GM23338 (cell line): ENCODE measurements around the gene MCTP2. TPM values are rescaled to one million over a fixed set of nuclear protein-coding genes. Genes with fewer than 3 reads are reported as not detected.

Experiments
- ATAC-seq: fragments of 200-7000 bp; cut with Tn5 transposase; 3 replicates; pipeline ENCODE4 v1.9.1; 2020
- DNase-seq: peaks from one replicate; pipeline ENCODE4 v3.0.0-alpha.2; 2015; ENCODE audit warnings: low spot score
- H2AFZ ChIP-seq: fragments of 200-600 bp; sonication (generic); 2 replicates; pipeline ENCODE4 v1.8.0; 2016; ENCODE audit warnings: antibody characterized with exemption, mild to moderate bottlenecking, moderate library complexity
- H3F3A ChIP-seq: fragments of 200-600 bp; sonication (generic); replicated peaks from 2 replicates; pipeline ENCODE4 v1.8.0; 2017; ENCODE audit warnings: antibody characterized with exemption, mixed run types, low read depth
- H3K27ac ChIP-seq: fragments of 200-600 bp; sonication (generic); 2 replicates; pipeline ENCODE4 v1.6.1; 2016; ENCODE audit warnings: low read depth
- H3K27me3 ChIP-seq: fragments of 200-600 bp; sonication (generic); 2 replicates; pipeline ENCODE4 v1.8.0; 2016; ENCODE audit warnings: mild to moderate bottlenecking, mixed run types, moderate library complexity; ENCODE audit not compliant: insufficient read depth
- H3K36me3 ChIP-seq: fragments of 200-600 bp; sonication (generic); 2 replicates; pipeline ENCODE4 v1.8.0; 2016; ENCODE audit warnings: mild to moderate bottlenecking; ENCODE audit not compliant: insufficient read depth
- H3K4me1 ChIP-seq: fragments of 200-600 bp; sonication (generic); 2 replicates; pipeline ENCODE4 v1.8.0; 2016; ENCODE audit warnings: mild to moderate bottlenecking, moderate library complexity; ENCODE audit not compliant: insufficient read depth
- H3K4me2 ChIP-seq: fragments of 200-600 bp; sonication (generic); 2 replicates; pipeline ENCODE4 v1.7.1; 2017; ENCODE audit warnings: mixed run types
- H3K4me3 ChIP-seq: fragments of 200-600 bp; sonication (generic); 2 replicates; pipeline ENCODE4 v1.6.1; 2016; ENCODE audit warnings: mixed run types
- H3K79me2 ChIP-seq: fragments of 200-600 bp; sonication (generic); replicated peaks from 2 replicates; pipeline ENCODE4 v1.8.0; 2017; ENCODE audit warnings: mild to moderate bottlenecking; ENCODE audit not compliant: insufficient read depth
- H3K9me2 ChIP-seq: fragments of 200-600 bp; sonication (generic); 2 replicates; pipeline ENCODE4 v1.8.0; 2017; ENCODE audit not compliant: insufficient read depth
- H4K20me1 ChIP-seq: fragments of 200-600 bp; sonication (generic); replicated peaks from 2 replicates; pipeline ENCODE4 v1.8.0; 2017; ENCODE audit warnings: mild to moderate bottlenecking; ENCODE audit not compliant: insufficient read depth
- H3K27ac Mint-ChIP-seq: 2 replicates; pipeline ENCODE4 v1.8.0; 2020; ENCODE audit warnings: inconsistent platforms, mild to moderate bottlenecking, moderate library complexity, mixed read lengths
- H3K27me3 Mint-ChIP-seq: 3 replicates; pipeline ENCODE4 v1.8.0; 2022; ENCODE audit warnings: low read depth, mild to moderate bottlenecking, moderate library complexity, mixed read lengths, inconsistent platforms; ENCODE audit not compliant: insufficient read depth, poor library complexity
- H3K36me3 Mint-ChIP-seq: 3 replicates; pipeline ENCODE4 v1.8.0; 2021; ENCODE audit warnings: low read depth, mild to moderate bottlenecking, inconsistent platforms, moderate library complexity, mixed read lengths
- H3K4me1 Mint-ChIP-seq: 3 replicates; pipeline ENCODE4 v1.8.0; 2020; ENCODE audit warnings: mild to moderate bottlenecking, inconsistent platforms, mixed read lengths
- H3K4me3 Mint-ChIP-seq: 3 replicates; pipeline ENCODE4 v1.8.0; 2021; ENCODE audit warnings: moderate library complexity, mild to moderate bottlenecking, inconsistent platforms, mixed read lengths
- H3K9me3 Mint-ChIP-seq: 3 replicates; pipeline ENCODE4 v1.8.0; 2020; ENCODE audit warnings: moderate library complexity, mild to moderate bottlenecking, inconsistent platforms, mixed read lengths
- CREB1 ChIP-seq: fragments of 250-450 bp; sonication (Bioruptor Pico); IDR thresholded peaks from 2 replicates; pipeline ENCODE4 v1.5.0; 2020; ENCODE audit warnings: low read depth, mild to moderate bottlenecking, moderate library complexity
- CTCF ChIP-seq, 2 experiments: fragments of 200-600 bp in 1 of 2; sonication (generic) in 1 of 2; conservative IDR thresholded peaks; 2 replicates each; pipeline versions ENCODE4 v1.5.1 to v1.6.1; 2016 to 2017; ENCODE audit warnings: antibody characterized with exemption in 2 of 2, low read depth in 2 of 2, mild to moderate bottlenecking in 2 of 2, moderate library complexity in 1 of 2
- ETS1 ChIP-seq: IDR thresholded peaks from 2 replicates; pipeline ENCODE4 v1.6.1; 2016; ENCODE audit warnings: antibody characterized with exemption
- EZH2 ChIP-seq: fragments of 200-600 bp; sonication (generic); IDR thresholded peaks from one replicate; pipeline ENCODE4 v1.8.0; 2017; ENCODE audit warnings: antibody characterized with exemption, mild to moderate bottlenecking, low read depth; ENCODE audit not compliant: unreplicated experiment
- EZH2phosphoT487 ChIP-seq: fragments of 200-600 bp; sonication (generic); IDR thresholded peaks from one replicate; pipeline ENCODE4 v1.8.1; 2018; ENCODE audit warnings: antibody characterized with exemption; ENCODE audit not compliant: unreplicated experiment
- JUNB ChIP-seq: IDR thresholded peaks from one replicate; pipeline ENCODE4 v1.6.1; 2016; ENCODE audit warnings: antibody characterized with exemption; ENCODE audit not compliant: unreplicated experiment
- NANOG ChIP-seq: IDR thresholded peaks from 2 replicates; pipeline ENCODE4 v1.6.1; 2016; ENCODE audit warnings: antibody characterized with exemption, borderline replicate concordance
- POLR2AphosphoS5 ChIP-seq: IDR thresholded peaks from 2 replicates; pipeline ENCODE4 v1.6.1; 2016; ENCODE audit warnings: antibody characterized with exemption, low read depth
- REST ChIP-seq: IDR thresholded peaks from one replicate; pipeline ENCODE4 v1.6.1; 2018; ENCODE audit warnings: antibody characterized with exemption; ENCODE audit not compliant: unreplicated experiment
- STAT1 ChIP-seq: IDR thresholded peaks from one replicate; pipeline ENCODE4 v1.6.1; 2016; ENCODE audit warnings: antibody characterized with exemption; ENCODE audit not compliant: unreplicated experiment
- ZNF114 ChIP-seq: fragments of 250-450 bp; sonication (Bioruptor Pico); IDR thresholded peaks from 2 replicates; pipeline ENCODE4 v1.5.0; 2020; ENCODE audit warnings: mild to moderate bottlenecking, moderate library complexity
- ZNF331 ChIP-seq: fragments of 250-450 bp; sonication (Bioruptor Pico); IDR thresholded peaks from 2 replicates; pipeline ENCODE4 v1.5.0; 2020; ENCODE audit warnings: low read depth, mild to moderate bottlenecking, moderate library complexity
- ZNF462 ChIP-seq: fragments of 250-450 bp; sonication (Bioruptor Pico); IDR thresholded peaks from 2 replicates; pipeline ENCODE4 v1.5.0; 2020; ENCODE audit warnings: mild to moderate bottlenecking, moderate library complexity
- polyA plus RNA-seq: library from polyadenylated mRNA; unstranded; fragments of >200 nt; fragmentation: Nextera tagmentation; extraction: Ambion mirVana; gene quantifications from 2 replicates; pipeline ENCODE4 v1.2.1, GENCODE V29; 2016
- total RNA-seq: library from RNA; depleted of rRNA; stranded (reverse); fragments of >200 nt; shearing (Covaris generic); gene quantifications from 2 replicates; pipeline ENCODE4 v1.2.3, GENCODE V29; 2014

Gene MCTP2
- total and polyA plus RNA-seq, 2 experiments from 2014 or later, result 1.8 to 5.5 TPM

- ATAC-seq, result no peak
- no peak overlapping the region for H3K4me3 ChIP-seq
- no peak for DNase-seq
- no peaks in the 10 kb centered on the region for H3K36me3 ChIP-seq
- H2AFZ ChIP-seq, result no peak overlapping the region
- no peak overlapping the region for H3K4me2 ChIP-seq
- no peak overlapping the region for H3K27ac ChIP-seq
- Mint-ChIP-seq H3K27me3 (no peaks in the 10 kb centered on the region), H3K27ac (no peak overlapping the region), H3K4me1 (peaks cover 10% of the 10 kb centered on the region), H3K9me3 (no peaks in the 10 kb centered on the region), H3K4me3 (no peak overlapping the region), H3K36me3 (no peaks in the 10 kb centered on the region)
- no peaks in the 10 kb centered on the region for H3F3A ChIP-seq
- H3K9me2 ChIP-seq, result 0 out of 2 replicates have a peak, but pooled peaks cover 2% of the 10 kb centered on the region
- no peaks in the 10 kb centered on the region for H3K27me3 ChIP-seq
- peaks cover 11% of the 10 kb centered on the region for H3K4me1 ChIP-seq
- TF ChIP-seq CREB1 (CRISPR knock-in tag) (no peak), JUNB (no peak), STAT1 (no peak), POLR2AphosphoS5 (no peak), REST (no peak), EZH2 (no peak), ZNF462 (CRISPR knock-in tag) (no peak), ZNF331 (CRISPR knock-in tag) (no peak), CTCF (conservative IDR thresholded peaks at IDR 0.05; ENCODE audit: low read depth in 2 of 2) (no peak), EZH2phosphoT487 (no peak), ZNF114 (CRISPR knock-in tag) (no peak), ETS1 (no peak), NANOG (no peak)
- H3K79me2 ChIP-seq, result no peaks in the 10 kb centered on the region
- H4K20me1 ChIP-seq, result no peaks in the 10 kb centered on the region
Measured at GRCh38 chr15:94354655-94355054, 123.3 kb downstream of the MCTP2 start.
